Lung (tissue), 12 donors: Measurements from ENCODE around the gene PREPL. TPM values are rescaled to one million over a fixed set of nuclear protein-coding genes. Genes with fewer than 3 reads are reported as not detected.

Source experiments
- ATAC-seq: fragments of 200-7000 bp; cut with Tn5 transposase; one replicate; pipeline ENCODE4 v1.9.1; 2020; ENCODE audit warnings: moderate number of reproducible peaks; ENCODE audit not compliant: insufficient read depth, low FRiP score
- DNase-seq, 3 donors: peaks; one replicate each; pipeline ENCODE4 v3.0.0-alpha.2; 2013 to 2017
- H3K27ac ChIP-seq, 2 donors: one replicate each; pipeline ENCODE4 v1.5.1; 2013; ENCODE audit warnings: mild to moderate bottlenecking in 2 of 2, moderate library complexity in 2 of 2, control low read depth in 1 of 2, inconsistent platforms in 1 of 2, low read depth in 1 of 2, low read length in 1 of 2
- H3K27me3 ChIP-seq, 3 donors: one replicate each; pipeline ENCODE4 v1.5.1; 2013; ENCODE audit warnings: low read length in 2 of 3; ENCODE audit not compliant: control insufficient read depth in 3 of 3, insufficient read depth in 3 of 3
- H3K36me3 ChIP-seq, 4 donors: one replicate each; pipeline ENCODE4 v1.5.1; 2013; ENCODE audit warnings: low read length in 4 of 4, mild to moderate bottlenecking in 1 of 4, moderate library complexity in 1 of 4; ENCODE audit not compliant: control insufficient read depth in 4 of 4, insufficient read depth in 4 of 4
- H3K4me1 ChIP-seq, 5 donors: one replicate each; pipeline ENCODE4 v1.5.1; 2013; ENCODE audit warnings: low read length in 5 of 5, mild to moderate bottlenecking in 2 of 5, moderate library complexity in 1 of 5; ENCODE audit not compliant: control insufficient read depth in 5 of 5, insufficient read depth in 5 of 5
- H3K4me3 ChIP-seq: one replicate; pipeline ENCODE4 v1.5.1; 2013; ENCODE audit warnings: mild to moderate bottlenecking, control low read depth, moderate library complexity
- H3K9ac ChIP-seq, 2 donors: one replicate each; pipeline ENCODE4 v1.5.1; 2013; ENCODE audit warnings: low read length in 2 of 2, control low read depth in 1 of 2; ENCODE audit not compliant: insufficient read depth in 1 of 2
- H3K9me3 ChIP-seq, 4 donors: one replicate each; pipeline ENCODE4 v1.5.1; 2013; ENCODE audit warnings: low read length in 3 of 4, mild to moderate bottlenecking in 1 of 4, moderate library complexity in 1 of 4; ENCODE audit not compliant: control insufficient read depth in 4 of 4, insufficient read depth in 3 of 4
- CTCF ChIP-seq: IDR thresholded peaks from 2 replicates; pipeline ENCODE4 v1.5.1; 2012; ENCODE audit warnings: mild to moderate bottlenecking; ENCODE audit errors: control extremely low read depth, extremely low read depth
- WGBS, 2 donors: extraction: QIAGEN DNeasy Blood & Tissue Kit; methylation state at CpG; one replicate each; pipeline ENCODE4 v1.1.7; 2013; 5-methylcytosine and 5-hydroxymethylcytosine counted together
- polyA plus RNA-seq, 2 donors: library from polyadenylated mRNA; stranded (reverse); fragments of 200-250 nt; gene quantifications; one replicate each; pipeline ENCODE4 v1.2.1, GENCODE V29; 2013
- total RNA-seq, 2 donors: library from RNA; depleted of rRNA in 1 of 2; stranded (reverse); fragments of >200 nt in 1 of 2; gene quantifications; one replicate each; pipeline ENCODE4 v1.2.1, GENCODE V29; 2014 to 2021
- donor health status: control.
- donor health status: control.
- donor health status: Bipolar disorder and iron deficiency.
- donor health status: healthy.
- donor health status: DM: yes; HTN: yes; CAD: no.

PREPL gene
- total and polyA plus RNA-seq, 4 donors, result 8.3 to 101 (median 28.4) TPM

GRCh38 chr2:44377486-44377885, 16.2 kb upstream of the PREPL start:
- H3K27me3 ChIP-seq, result no peaks in the 10 kb centered on the region
- no peak for ATAC-seq
- H3K4me3 ChIP-seq, result no peak overlapping the region
- no peaks in the 10 kb centered on the region for H3K36me3 ChIP-seq
- WGBS, 2 donors, result 96 to 100% methylated on average over 2 of the region's 2 CpGs
- H3K27ac ChIP-seq, result no peak overlapping the region
- TF ChIP-seq CTCF, result no peak
- no peaks in the 10 kb centered on the region for H3K4me1 ChIP-seq
- no peaks in the 10 kb centered on the region for H3K9me3 ChIP-seq
- no peak for DNase-seq
- H3K9ac ChIP-seq, result no peak overlapping the region

- ATAC-seq, result no peak
- H3K27me3 ChIP-seq, result no peaks in the 10 kb centered on the region
- no peaks in the 10 kb centered on the region for H3K36me3 ChIP-seq
- no peak overlapping the region for H3K9ac ChIP-seq
- no peak overlapping the region for H3K27ac ChIP-seq
- no peak for DNase-seq
- H3K4me3 ChIP-seq, result no peak overlapping the region
- no peaks in the 10 kb centered on the region for H3K4me1 ChIP-seq
- TF ChIP-seq CTCF, result no peak
- H3K9me3 ChIP-seq, result peaks cover 0 to 3% (median 0%) of the 10 kb centered on the region in 4 donors
- 90 to 92% methylated on average over 3 of the region's 3 CpGs for WGBS, 2 donors
Measured at GRCh38 chr2:44372246-44372645, 11.0 kb upstream of the PREPL start.

- Histone ChIP-seq H3K27ac (no peak overlapping the region), H3K36me3 (no peaks in the 10 kb centered on the region), H3K27me3 (no peaks in the 10 kb centered on the region), H3K9ac (no peak overlapping the region), H3K9me3 (peaks cover 0 to 3% (median 0%) of the 10 kb centered on the region in 4 donors), H3K4me1 (no peaks in the 10 kb centered on the region), H3K4me3 (no peak overlapping the region)
- ATAC-seq, result no peak
- DNase-seq, result no peak
- no peak for TF ChIP-seq CTCF
Measured at GRCh38 chr2:44371445-44371844, 10.2 kb upstream of the PREPL start.

GRCh38 chr2:44369392-44369791, 8.1 kb upstream of the PREPL start:
- Histone ChIP-seq H3K4me1 (no peaks in the 10 kb centered on the region), H3K4me3 (no peak overlapping the region), H3K27ac (no peak overlapping the region), H3K36me3 (no peaks in the 10 kb centered on the region), H3K9me3 (peaks cover 0 to 3% (median 0%) of the 10 kb centered on the region in 4 donors), H3K27me3 (no peaks in the 10 kb centered on the region), H3K9ac (no peak overlapping the region)
- DNase-seq (no peak), ATAC-seq (no peak)
- no peak for TF ChIP-seq CTCF
